Esophagus muscularis mucosa (tissue), 4 donors: ENCODE results near the gene IFI16. TPM values are rescaled to one million over a fixed set of nuclear protein-coding genes. Genes with fewer than 3 reads are reported as not detected.
"Not testable (repeated sequence)": the region's sequence is repeated elsewhere in the genome, so short reads cannot be mapped to it uniquely, and the experiment has no call there.

Experiments used
- DNase-seq: peaks from one replicate; pipeline ENCODE4 v3.0.0-alpha.2; 2017; ENCODE audit errors: extremely low spot score
- H3K27ac ChIP-seq, 4 donors: fragments of 200-600 bp; sonication (generic); replicated peaks in 1 of 4; 1 replicate in 3 of 4; 2 replicates in 1 of 4; pipeline ENCODE4 v1.5.1; 2016 to 2019; ENCODE audit warnings: mild to moderate bottlenecking in 1 of 4
- H3K27me3 ChIP-seq, 4 donors: fragments of 200-600 bp; sonication (generic); one replicate each; pipeline versions ENCODE4 v1.5.1 to v1.6.0; 2016 to 2019
- H3K36me3 ChIP-seq, 4 donors: fragments of 200-600 bp; sonication (generic); one replicate each; pipeline ENCODE4 v1.5.1; 2016 to 2019
- H3K4me1 ChIP-seq, 4 donors: fragments of 200-600 bp; sonication (generic); one replicate each; pipeline ENCODE4 v1.5.1; 2016 to 2019
- H3K4me3 ChIP-seq, 4 donors: fragments of 200-600 bp; sonication (generic); 1 replicate in 2 of 4; 2 replicates in 2 of 4; pipeline ENCODE4 v1.5.1; 2016 to 2019; ENCODE audit warnings: mild to moderate bottlenecking in 4 of 4, moderate library complexity in 1 of 4
- H3K9me3 ChIP-seq, 4 donors: fragments of 200-600 bp; sonication (generic); 1 replicate in 3 of 4; 2 replicates in 1 of 4; pipeline ENCODE4 v1.5.1; 2016 to 2019
- CTCF ChIP-seq, 3 experiments: fragments of 200-600 bp in 2 of 3; fragments of 450-650 bp in 1 of 3; sonication (generic) in 2 of 3; IDR thresholded peaks; one replicate each; pipeline ENCODE4 v1.5.1; 2017 to 2019; ENCODE audit warnings: antibody characterized with exemption in 3 of 3, mild to moderate bottlenecking in 2 of 3, moderate library complexity in 1 of 3
- EP300 ChIP-seq: sonication (generic); formaldehyde crosslinking; IDR thresholded peaks from one replicate; pipeline ENCODE4 v1.6.1; 2017; ENCODE audit warnings: antibody characterized with exemption
- POLR2A ChIP-seq: fragments of 450-650 bp; IDR thresholded peaks from one replicate; pipeline ENCODE4 v1.6.1; 2017; ENCODE audit warnings: antibody characterized with exemption, moderate library complexity, mild to moderate bottlenecking, low read depth
- POLR2AphosphoS5 ChIP-seq, 2 donors: sonication (generic); formaldehyde crosslinking; IDR thresholded peaks; one replicate each; pipeline ENCODE4 v1.6.1; 2017; ENCODE audit warnings: antibody characterized with exemption in 2 of 2
- WGBS: methylation state at CpG from one replicate; pipeline ENCODE4 v1.1.5; 2018; 5-methylcytosine and 5-hydroxymethylcytosine counted together
- intact Hi-C: fragments of 100-400 bp; cut with DNase I; formaldehyde crosslinking; loops from one replicate; pipeline ENCODE4 v1.15.1; 2023
- total RNA-seq, 4 donors: library from RNA; depleted of rRNA; stranded (reverse); fragments of >200 nt; gene quantifications; one replicate each; pipeline versions ENCODE4 v1.1.0 to v1.2.1, GENCODE V29; 2016

The IFI16 gene
- total RNA-seq, 4 donors from 2014 or later, result 25.7 to 101 (median 35.3) TPM

GRCh38 chr1:159092036-159092760 is 82.5 kb downstream of the IFI16 start:
- intact Hi-C loops, result no loop called here
- no peak overlapping the region for H3K4me3 ChIP-seq
- peaks cover 0 to 6% (median 0%) of the 10 kb centered on the region in 4 donors for H3K4me1 ChIP-seq
- TF ChIP-seq POLR2AphosphoS5 (IDR thresholded peaks at IDR 0.05) (no peak), CTCF (IDR thresholded peaks at IDR 0.05) (no peak), EP300 (no peak), POLR2A (no peak)
- DNase-seq, result no peak
- no peaks in the 10 kb centered on the region for H3K36me3 ChIP-seq
- H3K9me3 ChIP-seq, result no peaks in the 10 kb centered on the region
- H3K27ac ChIP-seq, result no peak overlapping the region
- 50% methylated on average over 3 of the region's 3 CpGs for WGBS
- H3K27me3 ChIP-seq, result no peaks in the 10 kb centered on the region

DNA sequence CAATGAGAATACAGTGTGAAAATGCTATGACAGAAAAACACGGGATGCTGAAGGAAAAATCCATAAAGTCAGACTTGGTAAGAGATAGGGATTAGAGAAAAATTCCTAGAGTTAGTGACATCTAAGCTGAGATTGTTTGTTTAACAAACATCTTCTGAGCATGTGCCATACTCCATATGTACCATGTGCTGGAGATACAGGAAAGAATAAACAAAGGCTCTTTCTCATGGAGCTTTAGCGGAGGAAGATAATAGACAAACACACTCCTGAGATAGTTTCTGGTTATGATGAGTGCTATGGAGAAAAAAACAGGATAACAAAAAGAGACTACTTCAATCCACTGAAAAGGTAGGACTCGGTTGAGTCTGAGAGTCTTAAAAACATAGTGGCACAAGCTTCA is 88.9 kb downstream of the IFI16 start:
- Histone ChIP-seq H3K27me3 (no peaks in the 10 kb centered on the region), H3K4me1 (no peaks in the 10 kb centered on the region), H3K9me3 (no peaks in the 10 kb centered on the region), H3K36me3 (no peaks in the 10 kb centered on the region), H3K4me3 (no peak overlapping the region), H3K27ac (no peak overlapping the region)
- TF ChIP-seq CTCF (IDR thresholded peaks at IDR 0.05) (no peak), POLR2AphosphoS5 (IDR thresholded peaks at IDR 0.05) (no peak), EP300 (no peak), POLR2A (no peak)
- intact Hi-C loops, result no loop called here
- no peak for DNase-seq
- WGBS, result 74% methylated on average over 3 of the region's 3 CpGs

- Histone ChIP-seq H3K9me3 (no peaks in the 10 kb centered on the region), H3K27ac (no peak overlapping the region), H3K27me3 (peaks cover 0 to 9% (median 0%) of the 10 kb centered on the region in 4 donors), H3K4me1 (no peaks in the 10 kb centered on the region), H3K4me3 (no peak overlapping the region), H3K36me3 (no peaks in the 10 kb centered on the region)
- no peak for TF ChIP-seq EP300
- no peak for TF ChIP-seq CTCF (IDR thresholded peaks at IDR 0.05)
- no peak for TF ChIP-seq POLR2A
- TF ChIP-seq POLR2AphosphoS5 (IDR thresholded peaks at IDR 0.05), result no peak
- DNase-seq, result no peak
- intact Hi-C loops, result no loop called here
- WGBS, result 72% methylated on average over 1 of the region's 1 CpG
These were observed 90.9 kb downstream of the IFI16 start for GRCh38 chr1:159100589-159100988.

GRCh38 chr1:159103021-159103420 is 93.3 kb downstream of the IFI16 start:
- H3K27ac ChIP-seq, H3K4me3 ChIP-seq, DNase-seq, H3K4me1 ChIP-seq, H3K9me3 ChIP-seq, intact Hi-C loops, H3K36me3 ChIP-seq: not testable (repeated sequence)
- H3K27me3 ChIP-seq, result peaks cover 0 to 19% (median 0%) of the 10 kb centered on the region in 4 donors
- 78% methylated on average over 3 of the region's 3 CpGs for WGBS

Other genes with a start within 250 kb of the IFI16 start
- gene OR6N1, start 237.7 kb upstream of the IFI16 start, total RNA-seq, result not detected
- not detected for gene OR6N2, start 228.7 kb upstream of the IFI16 start, total RNA-seq
- 10 to 100 TPM in 1 of 4 donors, 1 to 10 TPM in 3; 2.1 to 19.7 (median 3.2) TPM for gene MNDA, start 178.6 kb upstream of the IFI16 start, total RNA-seq
- gene PYHIN1, start 78.4 kb upstream of the IFI16 start, total RNA-seq, result 1 to 10 TPM in 2 of 4 donors, not detected in 2; 1.2 to 1.3 TPM
- gene AIM2, start 66.9 kb downstream of the IFI16 start, total RNA-seq, result under 1 TPM in 2 of 4 donors, not detected in 2; 0.32 to 0.50 TPM
- 10 to 100 TPM; 10.8 to 24.7 (median 20.4) TPM for gene CADM3, start 161.7 kb downstream of the IFI16 start, total RNA-seq
- 100 to 1,000 TPM in 2 of 4 donors, 10 to 100 TPM in 2; 31.1 to 315 (median 128) TPM for gene ACKR1, start 195.0 kb downstream of the IFI16 start, total RNA-seq